ENCODE data around the gene DDRGK1. TPM values are rescaled to one million over a fixed set of nuclear protein-coding genes. Genes with fewer than 3 reads are reported as not detected.

DDRGK1 gene
- total and polyA plus RNA-seq, 9 donors = 25.5 to 34.0 (median 31.0) TPM

DNA sequence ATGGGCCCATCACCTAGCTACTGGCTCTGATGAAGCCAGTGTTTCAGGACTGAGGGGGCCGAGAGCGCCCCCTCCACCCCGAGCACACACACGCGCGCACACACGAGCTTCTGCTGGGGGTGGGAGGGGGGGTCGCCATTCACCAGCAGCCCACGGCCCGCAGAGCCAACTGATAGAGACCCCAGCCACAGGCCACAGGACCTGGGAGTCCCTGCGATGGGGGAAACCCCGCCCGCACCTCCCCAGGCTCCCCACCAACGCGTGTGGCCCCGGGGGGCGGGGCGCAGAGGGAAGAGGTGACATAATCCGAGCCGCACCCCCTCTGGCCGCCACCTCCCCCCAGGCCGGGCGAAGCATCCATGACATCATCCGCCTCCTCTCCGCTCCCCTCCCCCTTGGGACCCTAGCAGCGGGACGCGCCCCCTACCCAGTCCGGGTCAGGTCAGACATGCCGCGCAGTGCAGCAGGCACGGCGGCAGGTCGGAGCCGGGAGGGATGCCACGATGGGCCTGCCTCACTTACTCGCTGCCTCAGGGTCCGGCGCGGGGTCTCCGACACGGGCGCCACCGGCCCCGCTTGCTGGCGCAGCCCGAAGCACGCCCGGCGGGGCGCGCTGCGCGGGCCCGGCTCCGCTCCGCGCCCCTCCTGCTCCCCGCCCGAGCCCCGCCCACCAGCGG, 31.4 kb downstream of the DDRGK1 start, which contains the start of gene LZTS3:
Gene LZTS3, minus strand, starts transcription at position 617 of the 677 bp plus-strand sequence. CDS start 6,386 bp downstream, outside the sequence.
- H3K27ac ChIP-seq (ENCODE audit: low read length) = peak within 1 kb of the TSS; percentile 40
- H3K9me3 ChIP-seq (replicated peaks; ENCODE audit: control insufficient read depth, low read depth, low read length) = no peaks in the 10 kb centered on the region
- no peaks in the 10 kb centered on the region for H3K36me3 ChIP-seq (ENCODE audit: control insufficient read depth, insufficient read depth, low read length)
- peak; percentile 87 for DNase-seq
- H3K27me3 ChIP-seq (ENCODE audit: control insufficient read depth, insufficient read depth, low read length) = peaks cover 43% of the 10 kb centered on the region
- peaks cover 16% of the 10 kb centered on the region for H3K4me1 ChIP-seq (ENCODE audit: control insufficient read depth, insufficient read depth, low read length)
- 0% methylated on average over 54 of the region's 62 CpGs for WGBS (ENCODE audit: insufficient coverage)
- H3K4me3 ChIP-seq (ENCODE audit: low read length) = peak within 1 kb of the TSS; percentile 84

DNA sequence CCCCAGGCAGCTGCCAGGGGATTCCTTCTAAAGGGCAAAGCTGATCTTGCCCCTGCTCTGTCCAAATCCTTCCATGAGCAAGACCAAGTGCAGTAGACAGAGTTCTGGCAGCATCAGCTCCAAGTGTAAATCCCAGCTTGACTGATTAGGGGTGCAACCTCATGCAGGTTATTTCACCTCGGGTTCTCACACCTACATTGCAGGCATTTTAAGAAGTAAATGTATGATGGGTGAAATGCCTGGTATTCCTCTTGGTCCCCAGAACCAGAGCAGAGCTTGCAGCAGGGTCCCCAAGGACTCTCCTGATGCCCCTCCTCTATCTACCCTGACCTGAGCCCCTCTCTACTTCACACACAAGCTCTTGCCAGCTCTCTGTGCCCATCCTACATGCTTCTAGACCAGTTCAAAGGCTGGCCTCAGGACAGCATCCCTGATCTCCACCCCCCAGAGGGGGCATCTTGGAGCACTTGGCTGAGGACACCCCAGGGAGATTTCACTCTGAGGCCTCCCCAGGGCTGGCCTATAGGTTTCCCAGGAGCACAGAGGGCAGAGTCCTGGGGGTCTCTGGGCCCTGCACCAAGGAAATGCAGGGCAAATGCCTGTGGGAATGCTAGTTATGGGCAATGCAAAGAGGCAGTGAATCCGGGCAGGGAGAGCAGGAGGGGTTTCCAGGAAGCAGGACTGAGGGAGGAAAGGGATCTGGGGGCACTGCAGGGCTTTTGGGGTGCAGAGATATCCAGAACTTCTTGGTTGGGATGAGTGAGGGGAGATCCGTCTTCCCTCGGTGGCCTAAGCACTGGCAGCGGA, 32.2 kb downstream of the DDRGK1 start:
- Histone ChIP-seq H3K27me3 (ENCODE audit: control insufficient read depth, insufficient read depth, low read length) (peaks cover 50% of the 10 kb centered on the region), H3K36me3 (ENCODE audit: control insufficient read depth, insufficient read depth, low read length) (no peaks in the 10 kb centered on the region), H3K27ac (ENCODE audit: low read length) (no peak overlapping the region), H3K4me3 (ENCODE audit: low read length) (peak overlapping the region; percentile 84), H3K9me3 (replicated peaks; ENCODE audit: control insufficient read depth, low read depth, low read length) (no peaks in the 10 kb centered on the region), H3K4me1 (ENCODE audit: control insufficient read depth, insufficient read depth, low read length) (peaks cover 20% of the 10 kb centered on the region)
- DNase-seq = no peak
- WGBS (ENCODE audit: insufficient coverage) = 18% methylated on average over 3 of the region's 5 CpGs

DNA sequence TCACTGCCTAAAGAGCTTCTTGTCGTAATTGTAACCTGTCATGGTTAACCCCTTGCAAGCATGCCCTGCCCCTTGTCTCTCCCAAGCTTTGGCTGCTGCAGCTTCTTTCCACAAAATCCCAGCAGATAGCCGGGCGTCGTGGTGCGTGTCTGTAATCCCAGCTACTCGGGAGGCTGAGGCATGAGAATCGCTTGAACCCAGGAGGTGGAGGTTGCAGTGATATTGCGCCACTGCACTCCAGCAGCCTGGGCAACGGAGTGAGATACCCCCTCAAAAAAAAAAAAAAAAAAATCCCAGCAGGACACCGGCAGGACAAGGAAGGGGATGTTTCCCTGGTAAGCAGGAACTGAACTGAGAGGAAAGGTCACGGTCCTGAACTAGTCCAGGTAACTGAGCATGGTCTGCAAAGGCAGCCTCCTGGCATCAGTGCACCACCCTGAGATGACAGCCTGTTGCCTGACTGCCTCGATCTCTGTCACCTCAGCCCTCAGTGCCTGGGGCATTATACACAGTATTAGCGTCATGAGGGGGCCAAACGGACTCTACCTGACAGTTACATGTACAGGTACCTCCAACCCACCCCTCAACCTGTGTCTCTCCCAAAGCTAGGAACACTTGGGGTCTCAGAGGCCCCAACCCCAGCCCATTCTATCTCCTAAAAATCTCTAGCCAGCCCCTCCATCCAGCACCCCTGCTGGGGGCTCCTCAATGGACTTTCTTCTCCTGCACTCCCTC, 32.9 kb downstream of the DDRGK1 start:
- Histone ChIP-seq H3K27ac (ENCODE audit: low read length) (no peak overlapping the region), H3K27me3 (ENCODE audit: control insufficient read depth, insufficient read depth, low read length) (peaks cover 53% of the 10 kb centered on the region), H3K9me3 (replicated peaks; ENCODE audit: control insufficient read depth, low read depth, low read length) (no peaks in the 10 kb centered on the region), H3K4me3 (ENCODE audit: low read length) (no peak overlapping the region), H3K36me3 (ENCODE audit: control insufficient read depth, insufficient read depth, low read length) (no peaks in the 10 kb centered on the region), H3K4me1 (ENCODE audit: control insufficient read depth, insufficient read depth, low read length) (peaks cover 20% of the 10 kb centered on the region)
- DNase-seq = no peak
- WGBS (ENCODE audit: insufficient coverage) = 57% methylated on average over 6 of the region's 14 CpGs

DNA sequence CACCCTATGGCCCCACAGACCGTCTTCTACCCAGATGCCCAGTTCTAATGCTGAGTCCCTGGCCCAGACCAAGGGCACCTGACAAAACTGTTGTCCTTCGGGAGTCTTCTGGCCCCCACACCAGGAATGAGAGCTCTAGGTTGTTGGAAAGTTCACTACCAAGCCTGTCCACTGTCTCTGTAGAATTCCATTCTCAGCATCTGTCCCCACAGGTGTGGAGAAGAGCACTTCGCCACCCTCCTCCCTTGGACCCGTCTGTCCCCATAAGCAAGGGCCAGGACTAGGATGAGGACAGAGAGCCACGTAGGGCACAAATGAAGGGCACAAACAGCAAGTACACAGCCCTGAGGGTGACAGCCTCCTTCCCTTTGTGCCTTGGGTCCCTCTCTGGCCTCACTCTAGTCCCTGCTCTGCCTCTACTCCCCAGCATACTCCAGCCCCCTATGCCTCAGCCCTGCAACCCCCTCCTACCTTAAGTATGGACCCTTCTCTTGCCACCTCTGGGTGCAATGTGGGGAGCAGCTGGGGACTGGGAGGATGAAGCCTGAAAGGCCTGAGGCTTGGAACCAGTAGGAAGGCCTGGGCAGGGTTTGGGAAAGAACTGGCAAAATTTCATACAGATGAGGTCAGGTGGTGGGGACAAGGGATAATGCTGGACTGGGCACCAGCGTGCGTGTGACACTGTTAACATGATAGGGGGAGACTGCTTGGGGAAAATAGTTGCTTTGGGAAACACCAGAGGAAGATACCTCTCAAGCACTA, 35.5 kb downstream of the DDRGK1 start:
- H3K4me3 ChIP-seq (ENCODE audit: low read length) = no peak overlapping the region
- peaks cover 47% of the 10 kb centered on the region for H3K27me3 ChIP-seq (ENCODE audit: control insufficient read depth, insufficient read depth, low read length)
- no peak overlapping the region for H3K27ac ChIP-seq (ENCODE audit: low read length)
- 94% methylated on average over 4 of the region's 7 CpGs for WGBS (ENCODE audit: insufficient coverage)
- DNase-seq = no peak
- H3K36me3 ChIP-seq (ENCODE audit: control insufficient read depth, insufficient read depth, low read length) = no peaks in the 10 kb centered on the region
- no peaks in the 10 kb centered on the region for H3K9me3 ChIP-seq (replicated peaks; ENCODE audit: control insufficient read depth, low read depth, low read length)
- peaks cover 32% of the 10 kb centered on the region for H3K4me1 ChIP-seq (ENCODE audit: control insufficient read depth, insufficient read depth, low read length)

DNA sequence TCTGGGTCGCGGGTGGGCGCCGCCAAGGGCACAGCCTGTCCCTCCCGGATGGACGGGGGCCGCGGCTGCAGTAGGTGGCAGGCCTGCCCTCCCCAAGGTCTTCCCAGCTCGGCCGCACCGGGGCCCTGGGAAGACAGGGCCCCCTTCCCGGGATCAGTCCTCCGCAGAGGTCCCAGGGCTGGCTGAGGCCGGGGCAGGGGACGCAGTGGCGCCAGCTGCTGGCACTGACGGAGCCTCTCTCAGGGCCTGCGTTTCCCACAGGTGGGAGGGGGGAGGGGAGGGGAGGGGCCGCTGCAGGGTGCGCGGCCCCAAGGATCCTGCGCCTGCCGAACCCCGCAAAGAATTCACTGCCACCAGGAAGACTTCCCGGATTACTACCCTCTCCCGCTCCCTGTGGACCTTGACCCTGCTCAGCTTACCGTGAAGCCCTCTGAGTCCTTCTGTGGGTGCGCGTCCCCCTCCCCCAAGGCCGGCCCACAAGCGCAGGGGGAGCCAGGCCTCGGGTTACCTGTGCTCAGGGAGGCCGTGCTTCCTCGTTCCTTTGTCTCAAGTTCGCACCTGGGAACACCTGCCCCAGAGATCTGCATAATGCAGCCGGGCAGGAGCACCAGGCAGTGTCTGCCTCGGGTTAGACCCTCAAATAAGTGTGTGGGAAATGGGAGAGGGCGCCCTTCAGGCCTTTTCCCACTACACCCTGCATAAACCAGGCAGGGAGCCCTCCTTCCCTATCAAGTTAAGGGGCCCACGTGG, 36.2 kb downstream of the DDRGK1 start:
- Histone ChIP-seq H3K27ac (ENCODE audit: low read length) (no peak overlapping the region), H3K4me3 (ENCODE audit: low read length) (no peak overlapping the region), H3K27me3 (ENCODE audit: control insufficient read depth, insufficient read depth, low read length) (peaks cover 43% of the 10 kb centered on the region), H3K4me1 (ENCODE audit: control insufficient read depth, insufficient read depth, low read length) (peaks cover 26% of the 10 kb centered on the region), H3K36me3 (ENCODE audit: control insufficient read depth, insufficient read depth, low read length) (no peaks in the 10 kb centered on the region), H3K9me3 (replicated peaks; ENCODE audit: control insufficient read depth, low read depth, low read length) (no peaks in the 10 kb centered on the region)
- 16% methylated on average over 31 of the region's 39 CpGs for WGBS (ENCODE audit: insufficient coverage)
- DNase-seq = no peak

DNA sequence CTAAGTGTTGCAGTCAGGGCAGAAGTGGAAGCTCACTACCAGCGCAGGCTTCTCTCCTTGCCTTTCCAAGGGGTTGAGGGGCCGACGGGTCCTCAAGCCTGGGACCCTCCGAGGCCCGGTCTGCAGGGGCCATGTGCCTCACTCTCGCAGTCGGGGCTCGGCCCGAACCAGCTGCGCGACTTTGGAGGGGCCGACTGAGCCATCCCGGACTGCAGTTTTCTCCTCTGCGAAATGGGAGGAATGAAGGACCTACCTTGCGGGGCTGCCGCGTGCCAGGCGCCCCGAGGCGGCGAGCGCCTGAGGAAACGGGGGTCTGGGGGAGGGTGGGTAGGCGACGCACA, 36.8 kb downstream of the DDRGK1 start:
- peaks cover 23% of the 10 kb centered on the region for H3K4me1 ChIP-seq (ENCODE audit: control insufficient read depth, insufficient read depth, low read length)
- H3K4me3 ChIP-seq (ENCODE audit: low read length) = no peak overlapping the region
- WGBS (ENCODE audit: insufficient coverage) = 37% methylated on average over 25 of the region's 25 CpGs
- H3K27ac ChIP-seq (ENCODE audit: low read length) = no peak overlapping the region
- H3K36me3 ChIP-seq (ENCODE audit: control insufficient read depth, insufficient read depth, low read length) = no peaks in the 10 kb centered on the region
- DNase-seq = no peak
- H3K9me3 ChIP-seq (replicated peaks; ENCODE audit: control insufficient read depth, low read depth, low read length) = no peaks in the 10 kb centered on the region
- H3K27me3 ChIP-seq (ENCODE audit: control insufficient read depth, insufficient read depth, low read length) = peaks cover 39% of the 10 kb centered on the region

DNA sequence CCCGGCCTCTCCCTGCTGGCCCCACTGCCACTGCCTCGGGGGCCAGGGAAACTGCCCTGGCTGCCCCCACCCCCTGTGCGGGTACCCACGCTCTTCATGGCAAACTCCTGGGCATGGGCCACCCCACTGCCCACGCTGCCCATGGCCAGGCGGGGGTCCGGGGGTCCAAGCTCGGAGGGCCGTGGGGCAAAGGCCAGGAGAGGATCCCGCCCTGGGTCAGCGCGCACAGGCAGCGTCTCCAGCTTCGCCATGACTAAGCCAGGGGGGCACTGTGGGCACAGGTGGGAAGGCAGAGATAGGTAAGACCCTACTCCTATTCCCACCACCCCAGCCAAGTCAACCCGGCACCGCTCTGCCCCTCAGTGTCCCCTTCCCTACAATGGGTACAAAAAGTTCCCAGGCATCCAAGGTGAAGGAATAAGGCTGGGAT, 37.6 kb downstream of the DDRGK1 start:
- H3K4me1 ChIP-seq (ENCODE audit: control insufficient read depth, insufficient read depth, low read length) = peaks cover 24% of the 10 kb centered on the region
- no peak overlapping the region for H3K27ac ChIP-seq (ENCODE audit: low read length)
- H3K9me3 ChIP-seq (replicated peaks; ENCODE audit: control insufficient read depth, low read depth, low read length) = no peaks in the 10 kb centered on the region
- no peaks in the 10 kb centered on the region for H3K36me3 ChIP-seq (ENCODE audit: control insufficient read depth, insufficient read depth, low read length)
- H3K27me3 ChIP-seq (ENCODE audit: control insufficient read depth, insufficient read depth, low read length) = peaks cover 31% of the 10 kb centered on the region
- H3K4me3 ChIP-seq (ENCODE audit: low read length) = no peak overlapping the region
- DNase-seq = no peak
- 87% methylated on average over 5 of the region's 16 CpGs for WGBS (ENCODE audit: insufficient coverage)

DNA sequence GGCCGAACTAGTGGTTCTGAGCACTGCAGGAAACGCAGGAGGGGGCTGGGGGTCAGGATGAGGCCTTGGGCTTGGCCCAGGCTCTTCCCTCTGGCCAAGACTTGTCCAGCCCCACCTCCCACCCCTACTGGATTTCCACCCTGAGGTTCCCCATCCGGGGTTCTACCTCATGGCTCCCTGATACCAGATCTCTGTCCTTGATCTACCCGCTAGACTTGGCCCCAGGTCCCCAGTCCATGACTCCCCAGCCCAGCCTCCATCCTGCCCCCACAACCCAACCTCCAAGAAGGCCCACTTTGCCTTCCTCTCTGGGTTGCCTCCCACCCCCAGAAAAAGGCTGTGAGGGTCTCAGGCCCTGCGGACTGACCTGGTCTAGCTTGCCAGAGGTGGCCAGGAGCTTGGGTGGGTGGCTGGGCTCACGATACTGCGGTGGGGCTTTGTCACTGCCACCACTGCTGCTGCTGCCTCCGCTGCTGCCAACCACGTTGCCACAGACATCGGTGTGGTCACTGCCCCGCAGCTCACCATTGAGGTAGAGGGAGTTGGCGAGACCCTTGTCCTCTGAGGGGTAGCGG, 38.1 kb downstream of the DDRGK1 start:
- Histone ChIP-seq H3K9me3 (replicated peaks; ENCODE audit: control insufficient read depth, low read depth, low read length) (no peaks in the 10 kb centered on the region), H3K27ac (ENCODE audit: low read length) (no peak overlapping the region), H3K4me1 (ENCODE audit: control insufficient read depth, insufficient read depth, low read length) (peaks cover 24% of the 10 kb centered on the region), H3K27me3 (ENCODE audit: control insufficient read depth, insufficient read depth, low read length) (peaks cover 29% of the 10 kb centered on the region), H3K4me3 (ENCODE audit: low read length) (no peak overlapping the region), H3K36me3 (ENCODE audit: control insufficient read depth, insufficient read depth, low read length) (no peaks in the 10 kb centered on the region)
- DNase-seq = no peak
- 91% methylated on average over 11 of the region's 13 CpGs for WGBS (ENCODE audit: insufficient coverage)
